Measurements from ENCODE around the gene CLASRP.

Gene CLASRP

DNA sequence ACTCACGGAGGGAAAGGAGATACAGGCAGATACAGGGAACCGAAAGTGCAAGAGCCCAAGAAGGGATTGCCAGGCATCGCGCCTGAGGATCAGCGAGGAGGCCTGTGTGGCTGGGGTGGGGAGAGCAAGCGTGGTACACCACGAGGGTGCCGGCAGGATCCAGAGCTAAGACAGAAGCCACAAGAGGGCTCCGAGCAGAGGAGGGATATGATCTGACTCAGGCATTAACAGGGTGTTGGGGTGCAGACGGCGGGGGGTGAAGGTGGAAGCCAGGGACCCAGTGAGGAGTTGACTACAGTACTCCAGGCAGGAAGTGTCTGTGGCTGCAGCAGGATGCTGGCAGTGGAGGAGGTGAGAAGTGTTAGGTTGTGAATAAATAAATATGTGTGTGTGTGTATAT, 48.7 kb downstream of the CLASRP start:
- DNase-seq: no peak

GRCh38 chr19:45090034-45090433, 51.2 kb downstream of the CLASRP start:
- no peak for DNase-seq

DNA sequence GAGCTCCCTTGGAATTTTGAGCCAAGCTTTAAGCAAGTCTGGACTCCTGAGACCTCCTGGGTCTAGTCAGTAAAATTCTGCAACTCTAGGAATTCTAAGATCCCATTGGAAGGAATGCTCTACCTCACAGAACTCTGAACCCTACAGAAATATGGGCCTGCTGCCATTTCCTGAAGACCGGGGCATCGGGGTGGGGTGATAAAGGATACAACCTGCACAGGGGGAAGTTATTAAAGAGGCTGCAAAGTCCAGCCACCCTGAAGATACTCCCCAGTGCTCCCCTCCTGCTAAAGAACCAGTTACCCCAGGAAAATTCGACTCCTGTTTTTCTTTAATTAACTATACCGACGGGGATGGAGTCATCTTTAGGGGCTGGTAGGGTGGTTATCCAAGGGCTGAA, 51.8 kb downstream of the CLASRP start:
- no peak for DNase-seq

- peak; percentile 86 for DNase-seq
These were observed 52.4 kb downstream of the CLASRP start for GRCh38 chr19:45091031-45091923.

- peak; percentile 62 for DNase-seq
These were observed 54.2 kb downstream of the CLASRP start, which contains the start of gene PPP1R37 for GRCh38 chr19:45092747-45093678. PPP1R37 (plus strand) TSS chr19:45093179; CDS start chr19:45093326, 147 bp downstream.

DNA sequence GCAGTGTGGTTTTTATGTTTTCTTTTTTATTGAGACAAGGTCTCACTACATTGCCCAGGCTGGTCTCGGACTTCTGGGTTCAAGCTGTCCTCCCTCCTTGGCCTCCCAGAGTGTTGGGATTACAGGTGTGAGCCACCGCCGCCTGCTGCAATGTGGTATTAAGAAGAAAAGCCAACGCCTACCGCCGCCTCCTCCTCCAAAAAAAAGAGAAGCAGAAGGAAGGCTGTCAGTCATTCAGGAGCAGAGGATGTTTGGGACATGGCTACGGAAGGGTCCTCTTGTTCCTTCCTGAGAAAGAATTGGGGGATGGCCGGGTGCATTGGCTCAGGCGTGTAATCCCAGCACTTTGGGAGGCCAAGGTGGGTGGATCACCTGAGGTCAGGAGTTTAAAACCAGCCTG, 55.3 kb downstream of the CLASRP start:
- no peak for DNase-seq

DNA sequence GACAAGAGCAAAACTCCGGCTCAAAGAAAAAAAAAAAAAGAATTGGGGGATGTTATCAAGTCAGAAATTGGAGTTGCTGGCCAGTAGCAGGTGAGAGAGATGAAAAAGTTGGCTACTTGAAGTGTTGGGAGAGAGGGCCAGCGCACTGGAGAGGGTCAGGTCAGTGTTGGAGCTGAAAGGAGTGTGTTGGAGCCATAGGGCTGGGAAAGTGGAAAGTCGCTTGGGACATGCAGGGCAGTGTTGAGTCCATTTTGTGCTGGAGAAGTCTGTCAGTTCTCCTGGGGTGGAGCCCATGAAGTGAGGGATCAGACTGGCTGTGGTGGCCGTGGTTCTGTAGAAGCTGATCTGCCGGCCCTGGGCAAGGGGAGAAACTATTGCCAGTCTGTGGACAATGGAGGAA, 55.9 kb downstream of the CLASRP start:
- no peak for DNase-seq

GRCh38 chr19:45095496-45096413, 56.9 kb downstream of the CLASRP start:
- no peak for DNase-seq

- DNase-seq: no peak
These were observed 57.9 kb downstream of the CLASRP start for GRCh38 chr19:45096700-45097099.

DNA sequence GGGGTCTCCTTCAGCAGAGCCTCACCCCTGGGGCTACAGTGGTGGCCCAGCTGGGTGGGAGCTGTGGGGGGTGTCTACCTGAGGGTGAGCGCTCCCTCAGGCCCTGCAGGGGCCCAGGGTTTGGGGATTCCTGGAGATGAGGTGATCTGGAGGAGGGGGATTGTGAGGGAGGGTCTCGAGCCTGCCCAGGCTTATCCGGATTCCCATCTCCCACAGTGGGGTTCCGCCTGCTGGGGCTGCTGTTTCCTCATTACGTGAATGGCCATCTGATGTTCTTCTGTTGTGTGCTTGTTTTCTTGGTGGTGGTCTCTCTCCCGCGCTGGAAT, 58.6 kb downstream of the CLASRP start:
- no peak for DNase-seq

GRCh38 chr19:45097776-45098520, 59.1 kb downstream of the CLASRP start:
- no peak for DNase-seq

- DNase-seq: no peak
These were observed 59.9 kb downstream of the CLASRP start for GRCh38 chr19:45098521-45099466.

DNA sequence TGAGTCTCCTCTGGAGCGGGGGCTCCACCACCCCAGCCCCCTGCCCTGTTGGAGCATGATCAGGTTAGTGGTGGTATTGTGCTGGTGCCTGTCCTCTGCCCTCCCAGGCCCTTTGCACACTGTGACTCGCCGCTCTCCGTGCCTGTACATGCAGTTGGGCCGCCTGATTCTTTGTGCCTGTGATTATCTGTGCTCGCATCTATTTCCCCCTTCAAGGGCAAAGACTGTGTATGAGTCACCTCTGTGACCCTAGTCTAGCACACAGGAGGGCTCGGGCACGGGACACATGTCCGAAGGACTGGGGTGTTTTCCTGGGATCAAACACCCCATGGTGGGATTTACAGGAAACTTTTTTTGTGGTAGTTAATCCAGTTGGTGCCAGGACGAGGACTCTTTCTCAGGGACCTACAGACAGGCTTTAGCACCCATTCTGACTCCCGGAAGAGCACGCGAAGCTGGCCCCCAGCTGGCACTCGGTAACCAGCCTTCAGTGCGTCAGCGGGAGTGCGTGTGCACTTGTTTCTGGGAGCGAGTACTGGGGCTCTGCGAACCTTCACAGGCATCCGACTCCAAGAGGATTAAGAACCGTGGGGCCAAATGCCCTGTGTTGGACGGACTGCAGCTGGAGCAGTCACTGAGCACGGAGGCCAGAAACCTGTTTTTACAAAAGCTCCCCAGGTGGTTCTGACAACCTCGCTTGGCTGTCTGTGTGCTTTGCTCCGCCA, 60.8 kb downstream of the CLASRP start:
- DNase-seq: no peak

DNA sequence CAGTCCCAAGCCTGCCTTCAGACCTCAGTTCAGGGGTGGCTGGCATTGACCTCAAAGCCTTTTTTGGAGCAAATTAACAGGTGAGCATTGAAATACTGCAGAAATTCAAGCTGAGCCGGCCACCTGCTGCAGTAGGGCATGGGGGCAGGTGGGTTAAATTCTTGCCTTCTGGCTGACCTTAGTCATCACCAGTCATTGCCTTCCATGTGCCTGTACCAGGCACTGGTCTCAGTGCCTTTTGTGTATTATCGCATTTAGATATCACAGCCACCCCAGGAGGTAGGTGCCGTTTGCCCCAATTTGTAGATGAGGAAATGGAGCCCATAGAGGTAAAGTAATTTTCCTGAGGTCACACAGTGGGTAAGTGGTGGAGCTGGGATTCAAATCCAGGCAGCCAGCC, 61.4 kb downstream of the CLASRP start:
- no peak for DNase-seq

- DNase-seq: no peak
These were observed 62.0 kb downstream of the CLASRP start for GRCh38 chr19:45100846-45101252.

GRCh38 chr19:45101806-45102205, 63.0 kb downstream of the CLASRP start:
- DNase-seq: no peak

GRCh38 chr19:45102481-45102880, 63.6 kb downstream of the CLASRP start:
- no peak for DNase-seq

DNA sequence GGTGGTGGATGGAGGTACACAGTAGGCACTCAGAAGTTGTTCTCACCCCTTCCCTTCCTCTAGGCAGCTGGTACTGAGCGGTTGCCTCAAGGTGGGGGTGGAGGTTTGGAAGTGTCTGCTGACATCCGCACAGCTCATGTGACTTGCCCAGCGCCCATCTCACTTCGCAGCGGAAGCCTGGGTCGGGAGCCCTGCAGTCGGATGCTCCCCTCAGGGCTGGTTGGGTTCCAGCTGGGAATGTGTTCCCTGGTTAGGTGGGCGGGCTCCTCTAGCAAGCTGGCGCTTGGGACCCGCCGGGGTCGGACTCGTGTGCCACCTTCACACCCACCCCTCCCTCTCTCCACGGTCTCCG, 64.3 kb downstream of the CLASRP start:
- no peak for DNase-seq

DNA sequence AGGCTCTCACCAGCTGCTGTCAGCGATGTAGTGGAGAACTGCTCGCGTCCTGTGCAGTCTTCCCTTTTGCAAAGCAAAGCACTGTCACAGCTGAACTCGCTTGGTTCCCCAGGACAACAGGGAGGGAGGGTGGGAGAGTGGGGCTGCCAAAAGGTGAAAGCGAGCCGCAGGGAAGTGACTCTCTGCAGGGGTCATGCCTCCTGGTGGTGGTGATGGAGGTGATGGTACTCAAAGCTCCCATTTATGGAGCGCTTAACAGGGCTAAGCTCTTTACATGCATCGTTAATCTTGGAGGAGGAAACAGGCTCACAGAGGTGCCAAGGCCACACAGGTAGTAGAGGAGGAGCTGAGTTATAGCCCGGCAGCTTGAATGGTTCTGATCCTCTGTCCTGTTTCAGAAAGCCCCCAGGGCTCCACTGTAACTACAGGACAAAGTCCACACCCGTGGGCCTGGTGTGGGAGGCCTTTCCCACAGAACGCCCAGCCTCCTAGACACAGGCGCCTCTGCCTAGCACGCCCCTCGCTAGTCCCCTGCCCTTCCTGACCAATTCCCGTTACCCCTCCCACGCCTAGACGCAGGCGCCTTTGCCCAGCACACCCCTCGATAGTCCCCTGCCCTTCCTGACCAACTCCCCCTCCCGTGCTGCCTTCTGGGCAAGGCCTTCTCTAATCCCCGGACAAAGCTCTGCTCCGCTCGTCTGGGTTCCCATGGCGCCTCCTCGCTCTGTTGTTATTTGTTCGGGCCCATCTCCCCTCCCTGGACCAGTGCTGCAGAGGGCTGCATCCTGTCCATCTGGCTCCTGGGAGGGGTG, 64.9 kb downstream of the CLASRP start:
- DNase-seq: peak; percentile 53

Measured in NCI-H524 treated with DMSO at 0.1 percent for 48 hours (cell line).